Fibroblast of pulmonary artery (primary cell): Measurements from ENCODE around the gene MSLN.

Experiments used
- DNase-seq: peaks from one replicate; pipeline ENCODE4 v3.0.0-alpha.2; 2010; ENCODE audit warnings: low read depth
- H3K4me3 ChIP-seq: replicated peaks from 2 replicates; pipeline ENCODE4 v1.5.1; 2011; ENCODE audit warnings: low read depth, mild to moderate bottlenecking, control low read depth, low read length, moderate library complexity
- CTCF ChIP-seq: IDR thresholded peaks from 2 replicates; pipeline ENCODE4 v1.5.1; 2011; ENCODE audit warnings: mild to moderate bottlenecking, control low read depth, low read length, inconsistent platforms; ENCODE audit errors: missing control alignments

The MSLN gene

GRCh38 chr16:796296-797119 is 36.0 kb downstream of the MSLN start:
- H3K4me3 ChIP-seq: no peak overlapping the region
- no peak for TF ChIP-seq CTCF
- no peak for DNase-seq

- no peak for DNase-seq
- no peak overlapping the region for H3K4me3 ChIP-seq
- TF ChIP-seq CTCF: no peak
These were observed 36.5 kb downstream of the MSLN start for GRCh38 chr16:797120-797420.

- TF ChIP-seq CTCF: no peak
- no peak for DNase-seq
- H3K4me3 ChIP-seq: no peak overlapping the region
These were observed 37.2 kb downstream of the MSLN start for GRCh38 chr16:797686-798085.

- no peak overlapping the region for H3K4me3 ChIP-seq
- no peak for TF ChIP-seq CTCF
- DNase-seq: no peak
These were observed 38.1 kb downstream of the MSLN start for GRCh38 chr16:798666-799065.

- no peak for DNase-seq
- no peak for TF ChIP-seq CTCF
- H3K4me3 ChIP-seq: no peak overlapping the region
These were observed 38.8 kb downstream of the MSLN start for GRCh38 chr16:799111-799947.

GRCh38 chr16:799948-800833 is 39.7 kb downstream of the MSLN start, which contains the start of gene GNG13:
Gene GNG13, minus strand, starts transcription at chr16:800734. Its CDS starts 1,657 bp downstream, at chr16:799077.
- no peak for TF ChIP-seq CTCF
- H3K4me3 ChIP-seq: no peak within 1 kb of the TSS
- DNase-seq: no peak
